HuH-7 (cell line): ENCODE data around the gene MESP2.

Experiments used
- DNase-seq: peaks from one replicate; pipeline ENCODE4 v3.0.0; 2011; ENCODE audit warnings: low spot score

The MESP2 gene

GRCh38 chr15:89817701-89818280 lies 41.7 kb downstream of the MESP2 start:
- DNase-seq, result no peak

- DNase-seq, result no peak
Observed at GRCh38 chr15:89818287-89818686, 42.2 kb downstream of the MESP2 start.

- no peak for DNase-seq
Observed at GRCh38 chr15:89820666-89821611, 44.8 kb downstream of the MESP2 start.

GRCh38 chr15:89822026-89822425 lies 45.9 kb downstream of the MESP2 start:
- no peak for DNase-seq

GRCh38 chr15:89822611-89822950 lies 46.4 kb downstream of the MESP2 start:
- no peak for DNase-seq

GRCh38 chr15:89822951-89823711 lies 47.0 kb downstream of the MESP2 start:
- no peak for DNase-seq

- no peak for DNase-seq
Observed at GRCh38 chr15:89823836-89824606, 47.9 kb downstream of the MESP2 start.

GRCh38 chr15:89824607-89824867 lies 48.4 kb downstream of the MESP2 start:
- DNase-seq, result no peak

GRCh38 chr15:89825271-89825940 lies 49.3 kb downstream of the MESP2 start:
- DNase-seq, result no peak

- DNase-seq, result no peak
Observed at GRCh38 chr15:89826671-89827655, 50.8 kb downstream of the MESP2 start.

- DNase-seq, result no peak
Observed at GRCh38 chr15:89827829-89828228, 51.7 kb downstream of the MESP2 start.
